Lower lobe of right lung (tissue), 2 donors: ENCODE data around the gene LUM. TPM values are rescaled to one million over a fixed set of nuclear protein-coding genes. Genes with fewer than 3 reads are reported as not detected.

Experiments
- ATAC-seq, 2 donors: fragments of 200-7000 bp; cut with Tn5 transposase; one replicate each; pipeline ENCODE4 v1.9.1; 2020 to 2022; ENCODE audit warnings: mild to moderate bottlenecking in 2 of 2, moderate library complexity in 2 of 2
- DNase-seq: peaks from one replicate; pipeline ENCODE4 v3.0.0-alpha.2; 2020
- H3K27ac ChIP-seq: fragments of 200-600 bp; one replicate; pipeline ENCODE4 v1.8.0; 2022
- H3K27me3 ChIP-seq: fragments of 200-600 bp; one replicate; pipeline ENCODE4 v1.8.0; 2022; ENCODE audit warnings: low read depth
- H3K36me3 ChIP-seq: fragments of 200-600 bp; one replicate; pipeline ENCODE4 v1.8.0; 2022; ENCODE audit warnings: mild to moderate bottlenecking
- H3K4me1 ChIP-seq: fragments of 200-600 bp; one replicate; pipeline ENCODE4 v1.8.0; 2022
- H3K4me3 ChIP-seq: fragments of 200-600 bp; one replicate; pipeline ENCODE4 v1.8.0; 2022; ENCODE audit warnings: mild to moderate bottlenecking
- H3K9me3 ChIP-seq: fragments of 200-600 bp; one replicate; pipeline ENCODE4 v1.8.0; 2022
- CTCF ChIP-seq: fragments of 200-600 bp; IDR thresholded peaks from one replicate; pipeline ENCODE4 v1.8.0; 2022; ENCODE audit warnings: antibody characterized with exemption, mild to moderate bottlenecking
- intact Hi-C: fragments of 100-400 bp; cut with DNase I; formaldehyde crosslinking; loops from one replicate; pipeline ENCODE4 v1.11.0; 2022
- total RNA-seq: library from RNA; stranded (reverse); fragmentation: NEBNext Ultra II Directional; extraction: Animal tissue kit (Norgen Biotek cat#: 25700); gene quantifications from one replicate; pipeline ENCODE4 v1.2.1, GENCODE V29; 2021
- donor health status: DM: no; HTN: yes; CAD: no; lungs with severe emphysema.

LUM gene
- total RNA-seq, 1 donor from 2014 or later: 227 TPM

GRCh38 chr12:91143206-91143605, 31.9 kb upstream of the LUM start:
- Histone ChIP-seq H3K9me3 (no peaks in the 10 kb centered on the region), H3K27ac (no peak overlapping the region), H3K4me1 (peaks cover 1% of the 10 kb centered on the region), H3K27me3 (no peaks in the 10 kb centered on the region), H3K4me3 (no peak overlapping the region), H3K36me3 (peaks cover 4% of the 10 kb centered on the region)
- ATAC-seq (no peak), DNase-seq (no peak)
- intact Hi-C loops: no loop called here
- no peak for TF ChIP-seq CTCF

GRCh38 chr12:91142221-91142631, 30.9 kb upstream of the LUM start:
- intact Hi-C loops: no loop called here
- no peaks in the 10 kb centered on the region for H3K27me3 ChIP-seq
- DNase-seq: no peak
- H3K9me3 ChIP-seq: no peaks in the 10 kb centered on the region
- H3K36me3 ChIP-seq: peaks cover 3% of the 10 kb centered on the region
- TF ChIP-seq CTCF: no peak
- peaks cover 5% of the 10 kb centered on the region for H3K4me1 ChIP-seq
- H3K27ac ChIP-seq: peak overlapping the region; percentile 53
- H3K4me3 ChIP-seq: no peak overlapping the region
- ATAC-seq: peak; percentile 59 to 61

- Histone ChIP-seq H3K9me3 (no peaks in the 10 kb centered on the region), H3K4me3 (no peak overlapping the region), H3K27me3 (no peaks in the 10 kb centered on the region), H3K27ac (peak overlapping the region; percentile 53), H3K36me3 (no peaks in the 10 kb centered on the region), H3K4me1 (peaks cover 5% of the 10 kb centered on the region)
- DNase-seq (no peak), ATAC-seq (peak; percentile 56 to 71)
- TF ChIP-seq CTCF: no peak
- intact Hi-C loops: no loop called here
These were observed 29.0 kb upstream of the LUM start for GRCh38 chr12:91140026-91140931.

- ATAC-seq: no peak
- intact Hi-C loops: no loop called here
- H3K27ac ChIP-seq: no peak overlapping the region
These were observed 28.0 kb upstream of the LUM start for GRCh38 chr12:91139286-91139685.

GRCh38 chr12:91138337-91138920, 27.1 kb upstream of the LUM start:
- H3K36me3 ChIP-seq: no peaks in the 10 kb centered on the region
- no peaks in the 10 kb centered on the region for H3K9me3 ChIP-seq
- ATAC-seq (no peak), DNase-seq (no peak)
- no peaks in the 10 kb centered on the region for H3K27me3 ChIP-seq
- intact Hi-C loops: no loop called here
- no peak for TF ChIP-seq CTCF
- no peak overlapping the region for H3K4me3 ChIP-seq
- H3K4me1 ChIP-seq: peaks cover 5% of the 10 kb centered on the region
- H3K27ac ChIP-seq: no peak overlapping the region

More at GRCh38 chr12:91139286-91139685, 28.0 kb upstream of the LUM start:
- no peaks in the 10 kb centered on the region for H3K27me3 ChIP-seq
- no peaks in the 10 kb centered on the region for H3K9me3 ChIP-seq
- H3K36me3 ChIP-seq: no peaks in the 10 kb centered on the region
- H3K4me3 ChIP-seq: no peak overlapping the region
- H3K4me1 ChIP-seq: peaks cover 5% of the 10 kb centered on the region
- no peak for DNase-seq
- no peak for TF ChIP-seq CTCF
